Fibroblast of the aortic adventitia (primary cell): ENCODE results near the gene ANKRD65. TPM values are rescaled to one million over a fixed set of nuclear protein-coding genes. Genes with fewer than 3 reads are reported as not detected.

Experiments used
- DNase-seq: peaks from one replicate; pipeline ENCODE4 v3.0.0-alpha.2; 2010; ENCODE audit warnings: low read depth
- H3K4me3 ChIP-seq: 2 replicates; pipeline ENCODE4 v1.5.1; 2011; ENCODE audit warnings: low read depth, mild to moderate bottlenecking, control low read depth, low read length, moderate library complexity
- CTCF ChIP-seq: IDR thresholded peaks from 2 replicates; pipeline ENCODE4 v1.5.1; 2011; ENCODE audit warnings: mild to moderate bottlenecking, low read length, control low read depth, inconsistent platforms; ENCODE audit not compliant: insufficient read depth
- total RNA-seq: library from RNA; depleted of rRNA; stranded (reverse); fragments of >200 nt; gene quantifications from 2 replicates; pipeline ENCODE4 v1.2.3, GENCODE V29; 2012; ENCODE audit warnings: low replicate concordance

The ANKRD65 gene
- total RNA-seq, 1 donor, result 1.7 TPM

- no peak for TF ChIP-seq CTCF
- no peak overlapping the region for H3K4me3 ChIP-seq
- DNase-seq, result no peak
Observed at GRCh38 chr1:1425753-1426495, 4.8 kb upstream of the ANKRD65 start.

- no peak for TF ChIP-seq CTCF
- H3K4me3 ChIP-seq, result no peak overlapping the region
- no peak for DNase-seq
Observed at GRCh38 chr1:1425426-1425752, 4.3 kb upstream of the ANKRD65 start.

DNA sequence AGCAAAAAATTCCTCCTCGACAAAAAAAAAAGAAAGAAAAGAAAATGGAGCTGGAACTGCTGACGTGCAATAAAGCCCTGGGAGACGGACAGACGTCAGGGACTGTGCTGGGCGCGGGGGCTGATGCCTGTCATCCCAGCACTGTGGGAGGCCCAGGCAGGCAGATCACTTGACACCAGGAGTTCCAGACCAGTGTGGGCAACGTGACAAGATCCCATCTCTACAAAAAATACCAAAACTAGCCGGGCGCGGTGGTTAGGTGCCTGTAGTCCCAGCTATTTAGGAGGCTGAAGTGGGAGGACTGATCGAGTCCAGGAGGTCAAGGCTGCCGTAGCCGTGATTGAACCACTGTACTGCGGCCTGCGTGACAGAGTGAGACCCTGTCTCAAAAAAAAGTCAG, 3.6 kb upstream of the ANKRD65 start:
- H3K4me3 ChIP-seq, result no peak overlapping the region
- no peak for TF ChIP-seq CTCF
- no peak for DNase-seq

DNA sequence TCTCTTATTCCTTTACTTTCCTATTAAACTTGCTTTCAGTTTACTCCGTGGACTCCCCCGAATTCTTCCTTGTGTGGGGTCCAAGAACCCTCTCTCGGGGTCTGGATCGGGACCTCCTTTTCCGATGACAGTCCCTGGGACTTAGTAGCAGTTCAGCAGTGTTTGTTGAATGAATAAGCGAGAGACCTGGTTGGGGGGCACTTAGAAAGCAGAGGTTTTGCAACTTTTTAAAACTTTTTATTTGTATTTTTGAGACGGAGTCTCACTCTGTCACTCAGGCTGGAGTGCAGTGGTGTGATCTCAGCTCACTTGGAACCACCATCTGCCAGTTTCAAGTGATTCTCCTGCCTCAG, 2.1 kb upstream of the ANKRD65 start:
- DNase-seq, result no peak

DNA sequence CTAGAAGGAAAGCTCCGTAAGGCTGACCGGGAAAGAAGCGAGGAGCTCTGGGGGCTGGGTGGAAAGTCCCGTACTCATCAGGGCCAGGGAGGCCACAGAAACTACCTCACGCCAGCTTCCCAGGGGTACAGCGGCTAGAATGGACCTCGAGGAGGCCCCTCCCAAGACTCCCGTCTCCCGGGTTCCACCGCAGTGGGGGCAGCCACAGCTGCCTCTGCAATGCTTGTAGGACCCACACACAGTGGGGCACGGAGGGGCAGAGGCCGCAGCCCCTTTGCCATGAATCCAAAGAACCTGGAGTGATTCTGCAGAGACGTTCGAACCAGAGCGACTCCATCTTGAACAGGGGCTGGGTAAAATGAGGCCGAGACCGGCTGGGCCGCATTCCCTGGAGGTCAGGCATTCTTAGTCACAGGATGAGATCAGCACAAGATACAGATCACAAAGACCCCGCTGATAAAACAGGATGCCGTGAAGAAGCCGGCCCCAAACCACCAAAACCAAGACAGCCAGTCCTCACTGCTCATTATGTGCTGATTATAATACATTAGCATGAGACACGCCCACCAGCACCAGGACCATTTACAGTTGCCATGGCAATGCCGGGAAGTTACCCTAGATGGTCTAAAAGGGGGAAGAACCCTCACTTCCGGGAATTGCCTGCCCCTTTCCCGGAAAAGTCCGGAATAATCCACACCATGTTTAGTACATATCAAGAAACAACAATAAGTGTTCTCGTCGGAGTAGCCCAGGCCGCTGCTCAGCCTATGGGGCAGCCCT, 1.6 kb upstream of the ANKRD65 start:
- no peak overlapping the region for H3K4me3 ChIP-seq
- DNase-seq, result no peak
- TF ChIP-seq CTCF, result no peak

More for the DNA sequence above, 2.1 kb upstream of the ANKRD65 start:
- H3K4me3 ChIP-seq, result no peak overlapping the region
- TF ChIP-seq CTCF, result no peak

DNA sequence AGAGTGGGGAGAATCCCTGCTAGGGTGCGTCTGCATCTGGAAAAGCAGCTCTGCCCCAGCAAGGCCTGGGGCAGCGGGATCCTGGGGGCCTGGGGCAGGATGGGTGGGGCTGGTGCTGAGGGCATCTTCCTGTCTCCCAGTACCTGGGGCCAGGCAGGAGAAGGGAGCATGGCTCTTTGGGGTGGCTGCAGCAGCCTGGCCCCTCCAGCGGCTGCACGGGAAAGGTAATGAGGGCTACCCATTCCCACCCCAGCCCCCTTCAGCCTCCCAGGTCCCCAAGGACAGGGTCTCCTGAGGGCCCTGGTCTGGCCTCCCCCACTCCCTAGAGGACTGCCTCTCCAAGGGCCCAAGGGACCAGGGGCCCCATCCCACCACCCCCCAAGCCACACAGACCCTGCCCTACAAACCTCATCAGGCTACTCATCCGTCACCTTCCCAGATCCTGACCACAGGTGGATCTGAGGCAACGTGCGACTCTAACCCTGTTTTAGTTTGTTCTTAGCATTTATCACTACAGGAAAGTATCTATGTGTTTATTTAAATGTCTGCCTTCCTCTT, 910 bp upstream of the ANKRD65 start:
- DNase-seq, result no peak
- no peak for TF ChIP-seq CTCF
- H3K4me3 ChIP-seq, result no peak overlapping the region
